HCT116 (cell line): ENCODE results near the gene HCN3.

Experiments
- ATF3 ChIP-seq: IDR thresholded peaks from 2 replicates; pipeline ENCODE4 v1.6.1; 2012
- EGR1 ChIP-seq: IDR thresholded peaks from 2 replicates; pipeline ENCODE4 v1.6.1; 2012; ENCODE audit warnings: low read depth
- EZH2 ChIP-seq: fragments of 200-600 bp; sonication (generic); IDR thresholded peaks from 2 replicates; pipeline ENCODE4 v1.6.1; 2017; ENCODE audit warnings: antibody characterized with exemption, mixed run types
- MAX ChIP-seq: IDR thresholded peaks from 2 replicates; pipeline ENCODE4 v1.6.1; 2012
- POLR2A ChIP-seq: IDR thresholded peaks from 2 replicates; pipeline ENCODE4 v1.7.0; 2011; ENCODE audit warnings: borderline replicate concordance; ENCODE audit not compliant: insufficient read depth, insufficient read length; ENCODE audit errors: extremely low read depth
- RAD21 ChIP-seq: IDR thresholded peaks from 2 replicates; pipeline ENCODE4 v1.6.1; 2012; ENCODE audit warnings: low read depth, mild to moderate bottlenecking
- SIN3A ChIP-seq: IDR thresholded peaks from 2 replicates; pipeline ENCODE4 v1.6.1; 2012; ENCODE audit warnings: low read depth
- ZFX ChIP-seq: fragments of 450-650 bp; IDR thresholded peaks from 2 replicates; pipeline ENCODE4 v1.6.1; 2017
- TF ChIP-seq, protein P1 (sequence below), 3 experiments: fragments of 200-600 bp in 1 of 3; sonication (generic) in 1 of 3; IDR thresholded peaks in 2 of 3; conservative IDR thresholded peaks in 1 of 3; 2 replicates each; pipeline ENCODE4 v1.5.1; 2012 to 2017; ENCODE audit warnings: low read depth in 2 of 3, low read length in 2 of 3, antibody characterized with exemption in 1 of 3, borderline replicate concordance in 1 of 3, control low read depth in 1 of 3, mild to moderate bottlenecking in 1 of 3, mixed read lengths in 1 of 3, mixed run types in 1 of 3, moderate library complexity in 1 of 3; ENCODE audit not compliant: insufficient read depth in 1 of 3
- TF ChIP-seq, protein P2 (sequence below): IDR thresholded peaks from 2 replicates; pipeline ENCODE4 v1.6.1; 2011; ENCODE audit warnings: mild to moderate bottlenecking, low read length, moderate library complexity; ENCODE audit not compliant: insufficient replicate concordance; ENCODE audit errors: extremely low read depth

GRCh38 chr1:155247667-155248553 lies 29.4 kb upstream of the HCN3 start:
- TF ChIP-seq EZH2 (no peak), EGR1 (no peak), POLR2A (no peak), RAD21 (no peak), SIN3A (no peak), ZFX (no peak), ATF3 (no peak), MAX (no peak)
- TF ChIP-seq, protein P1, sequence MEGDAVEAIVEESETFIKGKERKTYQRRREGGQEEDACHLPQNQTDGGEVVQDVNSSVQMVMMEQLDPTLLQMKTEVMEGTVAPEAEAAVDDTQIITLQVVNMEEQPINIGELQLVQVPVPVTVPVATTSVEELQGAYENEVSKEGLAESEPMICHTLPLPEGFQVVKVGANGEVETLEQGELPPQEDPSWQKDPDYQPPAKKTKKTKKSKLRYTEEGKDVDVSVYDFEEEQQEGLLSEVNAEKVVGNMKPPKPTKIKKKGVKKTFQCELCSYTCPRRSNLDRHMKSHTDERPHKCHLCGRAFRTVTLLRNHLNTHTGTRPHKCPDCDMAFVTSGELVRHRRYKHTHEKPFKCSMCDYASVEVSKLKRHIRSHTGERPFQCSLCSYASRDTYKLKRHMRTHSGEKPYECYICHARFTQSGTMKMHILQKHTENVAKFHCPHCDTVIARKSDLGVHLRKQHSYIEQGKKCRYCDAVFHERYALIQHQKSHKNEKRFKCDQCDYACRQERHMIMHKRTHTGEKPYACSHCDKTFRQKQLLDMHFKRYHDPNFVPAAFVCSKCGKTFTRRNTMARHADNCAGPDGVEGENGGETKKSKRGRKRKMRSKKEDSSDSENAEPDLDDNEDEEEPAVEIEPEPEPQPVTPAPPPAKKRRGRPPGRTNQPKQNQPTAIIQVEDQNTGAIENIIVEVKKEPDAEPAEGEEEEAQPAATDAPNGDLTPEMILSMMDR (IDR thresholded peaks at IDR 0.05 in 2 of 3, conservative IDR thresholded peaks at IDR 0.05 in 1 of 3; ENCODE audit: borderline replicate concordance in 1 of 3, insufficient read depth in 1 of 3, low read depth in 2 of 3, low read length in 2 of 3), result no peak
- TF ChIP-seq, protein P2, sequence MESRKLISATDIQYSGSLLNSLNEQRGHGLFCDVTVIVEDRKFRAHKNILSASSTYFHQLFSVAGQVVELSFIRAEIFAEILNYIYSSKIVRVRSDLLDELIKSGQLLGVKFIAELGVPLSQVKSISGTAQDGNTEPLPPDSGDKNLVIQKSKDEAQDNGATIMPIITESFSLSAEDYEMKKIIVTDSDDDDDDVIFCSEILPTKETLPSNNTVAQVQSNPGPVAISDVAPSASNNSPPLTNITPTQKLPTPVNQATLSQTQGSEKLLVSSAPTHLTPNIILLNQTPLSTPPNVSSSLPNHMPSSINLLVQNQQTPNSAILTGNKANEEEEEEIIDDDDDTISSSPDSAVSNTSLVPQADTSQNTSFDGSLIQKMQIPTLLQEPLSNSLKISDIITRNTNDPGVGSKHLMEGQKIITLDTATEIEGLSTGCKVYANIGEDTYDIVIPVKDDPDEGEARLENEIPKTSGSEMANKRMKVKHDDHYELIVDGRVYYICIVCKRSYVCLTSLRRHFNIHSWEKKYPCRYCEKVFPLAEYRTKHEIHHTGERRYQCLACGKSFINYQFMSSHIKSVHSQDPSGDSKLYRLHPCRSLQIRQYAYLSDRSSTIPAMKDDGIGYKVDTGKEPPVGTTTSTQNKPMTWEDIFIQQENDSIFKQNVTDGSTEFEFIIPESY, result no peak
